HG03342 (cell line): ENCODE results near the gene GNPTAB.
A peak's percentile ranks its signal among the peaks of the same experiment; 100 is the strongest.

ENCODE experiments used
- ATAC-seq: cut with Tn5 transposase; IDR thresholded peaks from one replicate; pipeline ENCODE4 v1.9.1; 2021; ENCODE audit warnings: mild to moderate bottlenecking, moderate library complexity; ENCODE audit not compliant: unreplicated experiment

Gene GNPTAB

GRCh38 chr12:101697930-101698799 is 132.6 kb downstream of the GNPTAB start:
- ATAC-seq: peak; percentile 30

- ATAC-seq: peak; percentile 62
Measured at GRCh38 chr12:101697197-101697929, 133.4 kb downstream of the GNPTAB start, which contains the start of gene CHPT1. TSS of gene CHPT1 (plus strand) at chr12:101697640. CDS start at chr12:101697862, 222 bp downstream.

GRCh38 chr12:101696251-101697196 is 134.2 kb downstream of the GNPTAB start:
- peak; percentile 7 for ATAC-seq

GRCh38 chr12:101695706-101696105 is 135.1 kb downstream of the GNPTAB start:
- no peak for ATAC-seq
